ENCODE results near the gene ACTN3. TPM values are rescaled to one million over a fixed set of nuclear protein-coding genes. Genes with fewer than 3 reads are reported as not detected.

ACTN3 gene
- total RNA-seq, 1 donor from 2014 or later, result not detected

DNA sequence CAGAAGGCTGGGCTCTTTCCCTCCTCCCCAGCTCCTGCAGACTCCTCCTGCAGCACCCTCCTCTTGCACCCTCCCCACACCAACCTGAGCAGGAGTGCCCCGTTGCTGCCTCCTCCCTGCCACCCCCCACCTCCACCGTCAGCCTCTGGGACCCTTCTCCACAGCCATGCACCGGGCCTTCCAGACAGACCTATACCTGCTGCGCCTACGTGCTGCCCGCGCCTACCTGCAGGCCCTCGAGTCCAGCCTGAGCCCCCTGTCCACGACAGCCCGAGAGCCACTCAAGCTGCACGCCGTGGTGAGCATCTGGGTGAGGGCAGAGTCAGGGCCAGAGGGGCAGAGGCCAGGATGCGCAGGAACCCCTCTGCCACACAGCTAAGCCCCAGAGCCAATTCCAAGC lies 17.0 kb upstream of the ACTN3 start:
- no peak for DNase-seq (ENCODE audit: low spot score in 2 of 2)
- peaks cover 30 to 40% of the 10 kb centered on the region in 2 donors for H3K36me3 ChIP-seq

GRCh38 chr11:66530927-66531709 lies 15.6 kb upstream of the ACTN3 start:
- Histone ChIP-seq H3K4me3 (no peak overlapping the region), H3K36me3 (peaks cover 36 to 43% of the 10 kb centered on the region in 2 donors), H3K27me3 (no peaks in the 10 kb centered on the region), H3K27ac (no peak overlapping the region), H3K4me1 (no peaks in the 10 kb centered on the region), H3K9me3 (no peaks in the 10 kb centered on the region)
- TF ChIP-seq, protein P1, sequence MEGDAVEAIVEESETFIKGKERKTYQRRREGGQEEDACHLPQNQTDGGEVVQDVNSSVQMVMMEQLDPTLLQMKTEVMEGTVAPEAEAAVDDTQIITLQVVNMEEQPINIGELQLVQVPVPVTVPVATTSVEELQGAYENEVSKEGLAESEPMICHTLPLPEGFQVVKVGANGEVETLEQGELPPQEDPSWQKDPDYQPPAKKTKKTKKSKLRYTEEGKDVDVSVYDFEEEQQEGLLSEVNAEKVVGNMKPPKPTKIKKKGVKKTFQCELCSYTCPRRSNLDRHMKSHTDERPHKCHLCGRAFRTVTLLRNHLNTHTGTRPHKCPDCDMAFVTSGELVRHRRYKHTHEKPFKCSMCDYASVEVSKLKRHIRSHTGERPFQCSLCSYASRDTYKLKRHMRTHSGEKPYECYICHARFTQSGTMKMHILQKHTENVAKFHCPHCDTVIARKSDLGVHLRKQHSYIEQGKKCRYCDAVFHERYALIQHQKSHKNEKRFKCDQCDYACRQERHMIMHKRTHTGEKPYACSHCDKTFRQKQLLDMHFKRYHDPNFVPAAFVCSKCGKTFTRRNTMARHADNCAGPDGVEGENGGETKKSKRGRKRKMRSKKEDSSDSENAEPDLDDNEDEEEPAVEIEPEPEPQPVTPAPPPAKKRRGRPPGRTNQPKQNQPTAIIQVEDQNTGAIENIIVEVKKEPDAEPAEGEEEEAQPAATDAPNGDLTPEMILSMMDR (IDR thresholded peaks at IDR 0.05), result no peak
- intact Hi-C loops (cut with DNase I), result no loop called here
- DNase-seq (ENCODE audit: low spot score in 2 of 2), result no peak

More for the DNA sequence above, 17.0 kb upstream of the ACTN3 start:
- H3K27ac ChIP-seq, result no peak overlapping the region
- no peaks in the 10 kb centered on the region for H3K9me3 ChIP-seq
- intact Hi-C loops (cut with DNase I), result no loop called here
- H3K27me3 ChIP-seq, result no peaks in the 10 kb centered on the region
- TF ChIP-seq, protein P1 (IDR thresholded peaks at IDR 0.05), result no peak
- no peak overlapping the region for H3K4me3 ChIP-seq
- no peaks in the 10 kb centered on the region for H3K4me1 ChIP-seq

GRCh38 chr11:66531841-66532240 lies 14.9 kb upstream of the ACTN3 start:
- Histone ChIP-seq H3K9me3 (no peaks in the 10 kb centered on the region), H3K4me1 (no peaks in the 10 kb centered on the region), H3K4me3 (no peak overlapping the region), H3K27ac (no peak overlapping the region), H3K27me3 (no peaks in the 10 kb centered on the region), H3K36me3 (peaks cover 41 to 43% of the 10 kb centered on the region in 2 donors)
- TF ChIP-seq, protein P1 (IDR thresholded peaks at IDR 0.05), result no peak
- no peak for DNase-seq (ENCODE audit: low spot score in 2 of 2)
- intact Hi-C loops (cut with DNase I), result no loop called here

DNA sequence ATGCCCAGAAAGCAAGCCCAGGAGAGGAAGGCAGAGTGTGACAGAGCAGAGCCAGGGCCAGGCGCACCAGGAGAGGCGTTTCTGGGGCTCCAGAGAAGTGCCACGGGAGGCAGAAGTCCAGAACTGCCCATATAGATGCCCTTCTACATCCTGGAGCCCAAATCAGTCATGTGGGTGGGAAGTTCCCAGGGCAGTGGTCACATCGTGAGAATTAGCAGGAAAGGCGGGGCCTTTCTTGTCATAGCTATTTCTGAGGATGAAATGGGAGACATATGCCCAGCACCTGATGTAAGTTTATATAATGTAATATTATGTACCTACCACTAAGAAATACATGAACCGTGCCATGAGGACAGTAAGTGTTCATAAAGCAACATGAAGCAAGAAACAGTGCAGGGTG lies 13.9 kb upstream of the ACTN3 start:
- Histone ChIP-seq H3K4me3 (no peak overlapping the region), H3K36me3 (peaks cover 38 to 42% of the 10 kb centered on the region in 2 donors), H3K9me3 (no peaks in the 10 kb centered on the region), H3K4me1 (no peaks in the 10 kb centered on the region), H3K27ac (no peak overlapping the region), H3K27me3 (no peaks in the 10 kb centered on the region)
- intact Hi-C loops (cut with DNase I), result no loop called here
- TF ChIP-seq, protein P1 (IDR thresholded peaks at IDR 0.05), result no peak
- DNase-seq (ENCODE audit: low spot score in 2 of 2), result no peak

DNA sequence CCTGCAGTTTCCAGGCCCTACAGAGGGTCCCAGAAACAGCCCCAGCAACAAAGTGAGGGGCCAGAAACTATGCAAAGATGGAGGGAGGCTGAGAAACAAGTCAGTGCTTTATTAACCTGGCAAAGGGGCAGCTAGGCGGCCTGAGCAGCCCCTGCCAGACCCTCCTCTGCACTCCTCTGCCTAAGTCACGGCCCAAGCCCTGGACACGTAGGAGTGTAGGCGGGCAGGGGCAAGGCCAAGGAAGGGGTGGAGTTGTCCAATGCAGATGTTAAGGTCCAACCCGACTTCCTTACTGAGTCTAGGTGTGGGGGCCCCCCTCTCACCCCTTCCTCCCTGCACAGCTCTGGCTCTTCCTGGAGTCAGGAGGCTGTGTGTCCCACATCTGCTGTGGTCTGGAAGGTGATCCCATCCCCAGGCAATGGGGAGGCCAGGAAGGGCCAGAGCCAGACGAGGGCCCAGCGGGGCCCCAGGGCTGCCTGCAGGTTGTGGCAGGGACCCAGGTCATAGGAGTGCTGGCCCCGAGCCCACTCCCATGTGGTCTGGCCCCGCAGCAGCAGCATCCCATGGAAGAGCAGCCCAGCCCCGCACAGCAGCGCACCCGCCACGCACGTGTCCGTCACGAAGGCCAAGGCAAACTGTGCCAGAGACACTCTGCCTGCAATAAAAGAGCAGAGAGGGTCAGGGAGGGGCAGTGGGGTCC lies 7.4 kb upstream of the ACTN3 start:
- intact Hi-C loops (cut with DNase I), result no loop called here
- Histone ChIP-seq H3K27me3 (no peaks in the 10 kb centered on the region), H3K36me3 (peaks cover 24 to 35% of the 10 kb centered on the region in 2 donors)

More for the DNA sequence above, 7.4 kb upstream of the ACTN3 start:
- H3K4me3 ChIP-seq, result no peak overlapping the region
- H3K9me3 ChIP-seq, result no peaks in the 10 kb centered on the region
- H3K4me1 ChIP-seq, result peaks cover 0 to 4% of the 10 kb centered on the region in 2 donors
- TF ChIP-seq, protein P1 (IDR thresholded peaks at IDR 0.05), result no peak
- DNase-seq (ENCODE audit: low spot score in 2 of 2), result no peak
- no peak overlapping the region for H3K27ac ChIP-seq

Data from ascending aorta (tissue), 2 donors.